Measurements from ENCODE around the gene MEF2C.

MEF2C gene

GRCh38 chr5:88685591-88686541, 197.1 kb downstream of the MEF2C start:
- DNase-seq: no peak

GRCh38 chr5:88683506-88684135, 199.4 kb downstream of the MEF2C start:
- no peak for DNase-seq

GRCh38 chr5:88682881-88683361, 200.1 kb downstream of the MEF2C start:
- no peak for DNase-seq

GRCh38 chr5:88682131-88682530, 200.9 kb downstream of the MEF2C start:
- no peak for DNase-seq

- no peak for DNase-seq
Measured at GRCh38 chr5:88681211-88681803, 201.7 kb downstream of the MEF2C start.

- peak; percentile 55 for DNase-seq
Measured at GRCh38 chr5:88680253-88681132, 202.5 kb downstream of the MEF2C start.

GRCh38 chr5:88679638-88680037, 203.3 kb downstream of the MEF2C start:
- no peak for DNase-seq

- DNase-seq: no peak
Measured at GRCh38 chr5:88678770-88679381, 204.1 kb downstream of the MEF2C start.

- DNase-seq: no peak
Measured at GRCh38 chr5:88677943-88678769, 204.8 kb downstream of the MEF2C start.

- no peak for DNase-seq
Measured at GRCh38 chr5:88677376-88677895, 205.5 kb downstream of the MEF2C start.

- DNase-seq: no peak
Measured at GRCh38 chr5:88676637-88677375, 206.2 kb downstream of the MEF2C start.

- DNase-seq: peak; percentile 27
Measured at GRCh38 chr5:88675708-88676636, 207.0 kb downstream of the MEF2C start.

GRCh38 chr5:88675168-88675707, 207.7 kb downstream of the MEF2C start:
- DNase-seq: no peak

GRCh38 chr5:88674356-88675167, 208.4 kb downstream of the MEF2C start:
- DNase-seq: no peak

GRCh38 chr5:88673253-88674105, 209.5 kb downstream of the MEF2C start:
- no peak for DNase-seq

GRCh38 chr5:88672644-88673252, 210.2 kb downstream of the MEF2C start:
- no peak for DNase-seq

All from inflammatory macrophage treated with lipopolysaccharide for 4 hours (primary cell).